ENCODE measurements around the gene CSNK2B.
A peak's percentile ranks its signal among the peaks of the same experiment; 100 is the strongest.

Gene CSNK2B

DNA sequence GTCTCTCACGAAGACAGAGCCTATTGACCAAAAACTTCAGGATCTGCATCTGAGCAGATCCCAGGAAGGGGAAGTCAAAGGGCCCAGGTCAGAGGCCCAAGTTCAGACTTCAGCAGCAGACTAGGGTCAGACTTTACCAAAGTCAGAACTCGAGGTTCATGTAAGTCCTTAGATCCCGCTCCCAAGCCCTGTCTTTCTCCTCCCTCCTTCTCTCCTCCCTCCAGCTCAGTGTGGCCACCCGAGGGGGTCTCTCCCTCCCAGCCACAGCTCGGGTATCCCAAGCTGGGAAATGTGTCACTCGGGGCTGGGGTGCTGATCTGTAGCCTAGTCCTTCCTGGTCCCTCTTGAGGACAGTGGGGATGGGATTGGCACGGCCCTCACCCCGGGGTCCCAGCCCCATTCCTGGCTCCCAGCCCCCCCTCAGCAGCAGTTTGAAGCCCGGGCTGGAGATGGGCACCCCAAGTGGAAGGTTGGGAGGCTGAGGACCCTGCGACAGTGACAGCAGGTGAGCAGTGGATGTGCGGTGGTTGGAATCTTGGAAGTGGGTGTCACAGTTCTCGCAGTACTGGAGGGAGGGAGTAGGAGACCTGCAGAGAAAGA, 3.7 kb upstream of the CSNK2B start:
- no peak for FAIRE-seq

GRCh38 chr6:31663126-31663960, 2.5 kb upstream of the CSNK2B start:
- no peak for FAIRE-seq

GRCh38 chr6:31663961-31664789, 1.7 kb upstream of the CSNK2B start:
- FAIRE-seq = no peak

DNA sequence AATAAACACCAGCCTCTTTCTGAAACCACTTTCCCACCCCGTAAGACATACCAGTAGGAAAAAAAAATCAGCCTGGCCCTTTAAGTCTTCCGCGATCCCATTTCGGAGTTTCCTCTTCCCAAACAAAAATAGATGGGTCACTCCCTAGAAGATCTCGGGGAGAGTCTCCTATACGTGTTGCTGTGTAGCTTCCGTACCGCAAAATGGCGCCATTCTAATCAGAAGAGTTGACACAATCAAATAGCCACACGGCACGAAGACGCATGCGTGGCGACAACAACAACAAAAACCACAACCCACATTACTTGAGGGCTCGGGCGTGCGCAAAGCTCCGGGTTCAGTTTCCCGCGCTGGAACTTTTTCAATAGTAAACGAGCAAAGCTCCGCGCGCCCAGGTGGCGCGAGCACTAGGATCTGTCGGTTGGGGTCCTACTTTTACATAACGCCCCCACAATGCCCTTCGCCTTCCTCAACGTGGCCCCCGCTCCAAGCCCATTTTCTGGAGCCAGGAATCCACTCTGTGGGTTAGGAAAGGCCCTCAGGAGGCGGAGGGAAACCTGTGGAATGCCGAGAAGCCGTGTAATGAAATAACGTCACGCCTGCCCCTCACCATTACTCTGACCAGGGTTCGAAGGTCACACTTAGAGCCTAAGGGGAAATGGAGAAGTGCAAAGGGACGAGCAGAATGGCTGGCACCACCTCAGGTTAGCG, 935 bp upstream of the CSNK2B start, which contains the start of gene GPANK1:
Gene GPANK1 (minus strand): TSS at position 208 of the 711 bp plus-strand sequence. CDS start 519 bp downstream, outside the sequence.
- peak; percentile 94 for FAIRE-seq

GRCh38 chr6:31666337-31666965, 571 bp downstream of the CSNK2B start:
- FAIRE-seq = no peak

DNA sequence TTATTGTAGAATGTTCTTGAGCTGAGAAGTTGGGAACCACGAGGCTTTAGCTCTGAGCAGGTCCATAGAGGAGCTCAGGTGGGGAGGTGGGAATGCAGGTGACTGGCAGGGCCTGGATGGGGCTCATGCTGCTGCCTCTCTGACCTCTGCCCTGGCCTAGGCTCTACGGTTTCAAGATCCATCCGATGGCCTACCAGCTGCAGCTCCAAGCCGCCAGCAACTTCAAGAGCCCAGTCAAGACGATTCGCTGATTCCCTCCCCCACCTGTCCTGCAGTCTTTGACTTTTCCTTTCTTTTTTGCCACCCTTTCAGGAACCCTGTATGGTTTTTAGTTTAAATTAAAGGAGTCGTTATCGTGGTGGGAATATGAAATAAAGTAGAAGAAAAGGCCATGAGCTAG, 3.8 kb downstream of the CSNK2B start, which contains the start of gene LY6G5B:
Gene LY6G5B (plus strand): TSS at position 301 of the 400 bp plus-strand sequence. CDS start 975 bp downstream, outside the sequence.
- no peak for FAIRE-seq

GRCh38 chr6:31676322-31676903, 10.5 kb downstream of the CSNK2B start:
- FAIRE-seq = no peak

- no peak for FAIRE-seq
Observed at GRCh38 chr6:31676904-31677303, 11.0 kb downstream of the CSNK2B start.

- FAIRE-seq = no peak
Observed at GRCh38 chr6:31677955-31678354, 12.1 kb downstream of the CSNK2B start.

DNA sequence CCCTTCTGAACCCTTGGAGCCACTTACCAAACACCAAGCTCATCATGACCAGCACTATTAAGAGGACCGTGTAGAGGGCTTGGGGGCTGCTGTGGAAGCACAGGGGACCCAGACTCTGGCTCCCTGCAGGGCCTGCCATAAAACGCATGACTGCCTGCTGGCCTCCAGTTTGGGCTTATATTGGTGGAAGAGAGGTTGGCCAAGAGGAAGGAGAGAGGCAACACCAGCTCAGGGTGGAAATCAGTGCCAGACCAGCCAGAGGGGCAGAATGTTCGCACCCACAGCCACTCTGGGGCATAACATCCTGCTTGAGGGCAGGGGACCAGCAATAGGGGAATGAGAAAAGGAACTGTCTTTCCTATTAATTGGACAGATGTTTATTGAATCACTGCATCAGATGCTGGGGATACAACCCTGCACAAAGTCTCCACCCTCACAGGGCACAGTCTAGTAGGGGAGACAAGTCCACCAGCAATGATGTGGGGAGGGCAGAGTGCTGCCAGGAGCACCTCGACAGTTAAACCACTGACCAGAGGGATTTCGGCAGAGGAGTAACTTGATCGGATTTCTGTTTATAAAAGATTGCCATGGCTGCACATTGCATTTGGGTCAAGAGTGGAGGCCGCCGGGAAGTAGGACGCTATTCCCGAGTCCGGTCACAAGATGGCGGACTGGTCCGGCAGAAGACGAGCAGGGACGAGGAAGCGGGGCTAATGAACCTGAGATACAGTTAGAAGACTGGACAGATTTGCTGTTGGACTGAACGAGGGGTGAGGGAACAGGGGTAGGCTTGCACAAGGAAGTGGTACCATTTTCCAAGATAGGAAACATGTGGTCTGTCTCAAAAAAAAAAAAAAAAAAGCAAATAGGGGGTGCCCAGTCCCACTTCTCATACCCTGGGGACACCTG, 14.6 kb downstream of the CSNK2B start, which contains the start of gene LY6G5C:
Gene LY6G5C (minus strand): TSS at position 842 of the 909 bp plus-strand sequence. CDS start 694 bp downstream, at position 148.
- FAIRE-seq = no peak

- FAIRE-seq = no peak
Observed at GRCh38 chr6:31681135-31681671, 15.3 kb downstream of the CSNK2B start.

DNA sequence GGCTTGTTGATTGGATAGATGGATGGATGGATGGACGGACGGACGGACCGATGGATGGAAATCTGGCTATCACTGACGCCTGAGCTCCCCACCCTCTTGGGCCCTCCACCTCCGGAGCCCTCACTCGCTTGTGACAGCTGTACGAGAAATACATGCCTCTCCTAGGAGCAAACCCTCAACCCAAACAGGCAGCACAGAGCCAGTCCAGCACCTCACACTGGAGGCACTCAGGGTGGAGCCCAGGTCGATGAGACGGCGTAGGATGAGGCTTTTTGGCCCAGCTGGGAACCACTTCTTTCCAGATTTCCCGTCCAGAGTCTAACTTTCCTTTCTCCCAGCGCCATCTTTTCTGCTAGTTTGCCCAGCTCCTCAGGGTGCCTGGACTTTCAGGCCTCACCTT, 17.7 kb downstream of the CSNK2B start:
- no peak for FAIRE-seq

DNA sequence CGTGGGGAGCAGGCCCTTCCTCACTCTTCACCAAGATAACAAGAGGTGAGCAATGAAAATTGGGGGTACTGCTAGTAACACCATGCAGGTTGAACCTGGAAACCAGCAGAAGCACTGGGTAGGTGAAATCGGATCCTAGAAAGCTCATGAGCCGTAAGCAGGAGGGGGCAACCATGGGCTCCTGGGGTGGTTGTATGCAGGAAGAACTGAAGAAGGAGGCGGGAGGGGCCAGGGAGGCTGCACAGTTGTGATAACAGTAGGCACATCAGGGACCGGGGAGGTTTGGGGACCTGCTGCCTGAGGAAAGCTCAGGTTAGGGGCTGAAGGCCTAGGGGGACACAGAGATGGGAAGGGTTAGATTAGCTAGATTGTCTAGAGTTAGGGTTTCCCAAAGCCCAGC, 20.6 kb downstream of the CSNK2B start:
- no peak for FAIRE-seq

GRCh38 chr6:31687321-31687720, 21.4 kb downstream of the CSNK2B start:
- FAIRE-seq = no peak

- FAIRE-seq = no peak
Observed at GRCh38 chr6:31687860-31688693, 22.2 kb downstream of the CSNK2B start.

GRCh38 chr6:31689249-31690110, 23.6 kb downstream of the CSNK2B start:
- FAIRE-seq = no peak

DNA sequence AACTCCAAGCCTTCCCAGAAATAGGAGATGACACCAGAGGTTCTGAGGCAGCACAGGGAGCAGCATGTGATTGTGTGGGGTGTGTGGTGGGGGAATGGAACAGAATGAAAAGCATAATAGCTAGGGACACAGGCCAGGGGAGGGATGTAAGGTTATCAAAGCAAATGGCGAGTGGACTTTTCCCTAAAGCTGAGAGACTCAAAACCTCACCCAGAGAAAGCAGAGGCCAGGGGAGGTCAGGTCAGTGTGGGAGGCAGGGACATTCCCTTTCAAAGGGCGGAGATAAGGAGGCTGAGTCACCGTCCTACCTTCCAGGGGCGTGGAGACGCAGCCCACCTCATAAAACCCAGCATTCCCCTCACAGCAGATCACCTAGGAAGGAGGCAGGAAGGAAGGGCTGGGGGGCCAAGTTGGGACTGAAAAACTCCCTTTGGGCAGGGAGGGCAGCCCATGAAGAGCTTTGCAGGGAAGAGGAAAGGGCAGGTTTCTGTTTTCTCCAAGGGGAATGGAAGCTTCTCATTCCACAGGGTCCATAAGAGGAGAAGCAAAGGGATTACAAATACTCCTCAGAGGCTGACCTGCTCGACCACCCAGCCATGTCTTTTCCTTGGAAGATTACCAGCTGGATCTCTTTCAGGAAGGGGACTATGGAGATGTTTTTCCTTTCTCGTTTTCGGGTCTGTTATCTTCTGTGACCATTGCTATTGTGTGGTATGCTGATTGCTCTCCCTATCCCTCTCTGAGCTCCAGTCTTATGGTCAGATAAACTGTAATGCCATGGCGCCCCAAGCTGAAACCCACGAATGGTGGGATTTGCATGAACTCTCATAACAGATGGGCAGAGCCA, 24.6 kb downstream of the CSNK2B start:
- FAIRE-seq = no peak
